Brain pericyte (primary cell): ENCODE measurements around the gene ZBTB21.
"Not testable (repeated sequence)": the region's sequence is repeated elsewhere in the genome, so short reads cannot be mapped to it uniquely, and the experiment has no call there.

Experiments
- DNase-seq: peaks from one replicate; pipeline ENCODE4 v3.0.0-alpha.2; 2012; ENCODE audit warnings: low read depth, low spot score

ZBTB21 gene

DNA sequence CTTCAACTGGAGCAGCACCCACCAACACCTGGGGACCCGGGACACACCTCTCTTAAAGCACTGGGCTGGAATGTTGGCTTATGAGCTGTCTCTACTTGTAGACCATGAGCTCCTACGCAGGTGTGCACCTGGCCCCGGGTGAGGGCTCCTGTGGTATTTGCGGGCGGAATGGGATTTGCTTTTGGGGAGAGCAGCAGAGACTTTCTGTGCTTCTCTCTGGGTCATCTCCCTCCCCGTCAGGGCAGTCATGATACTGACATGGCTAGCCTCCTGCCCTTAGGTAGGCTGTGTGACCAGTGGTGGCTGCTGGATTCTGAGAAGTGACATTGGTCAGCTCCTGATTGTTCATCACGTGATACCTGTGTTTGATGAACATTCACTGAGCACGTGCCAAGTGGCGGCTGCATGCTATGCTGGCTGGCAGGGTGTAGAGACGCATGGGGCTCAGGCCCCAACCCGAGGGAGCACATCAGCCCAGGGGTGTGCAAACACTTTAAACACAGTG, 9.0 kb upstream of the ZBTB21 start:
- DNase-seq = no peak

DNA sequence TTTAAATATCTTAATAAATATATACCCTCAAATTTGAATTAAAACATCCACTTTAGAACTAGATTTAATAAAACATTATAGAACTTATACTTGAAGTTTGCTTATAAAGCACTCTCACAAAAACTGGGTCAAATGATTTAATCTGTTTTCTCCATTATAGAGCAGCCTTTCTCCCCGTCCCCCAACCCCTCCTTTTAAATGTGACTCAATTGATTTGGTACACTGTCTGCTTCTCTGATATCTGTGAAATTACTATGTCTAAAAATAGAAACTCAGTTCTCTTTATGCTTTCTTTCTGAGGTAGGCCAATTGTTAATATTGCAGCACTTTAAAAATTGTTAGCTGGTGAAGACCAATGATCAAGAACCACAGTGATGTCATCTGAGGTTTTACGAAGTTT, 6.9 kb upstream of the ZBTB21 start:
- DNase-seq = no peak

DNA sequence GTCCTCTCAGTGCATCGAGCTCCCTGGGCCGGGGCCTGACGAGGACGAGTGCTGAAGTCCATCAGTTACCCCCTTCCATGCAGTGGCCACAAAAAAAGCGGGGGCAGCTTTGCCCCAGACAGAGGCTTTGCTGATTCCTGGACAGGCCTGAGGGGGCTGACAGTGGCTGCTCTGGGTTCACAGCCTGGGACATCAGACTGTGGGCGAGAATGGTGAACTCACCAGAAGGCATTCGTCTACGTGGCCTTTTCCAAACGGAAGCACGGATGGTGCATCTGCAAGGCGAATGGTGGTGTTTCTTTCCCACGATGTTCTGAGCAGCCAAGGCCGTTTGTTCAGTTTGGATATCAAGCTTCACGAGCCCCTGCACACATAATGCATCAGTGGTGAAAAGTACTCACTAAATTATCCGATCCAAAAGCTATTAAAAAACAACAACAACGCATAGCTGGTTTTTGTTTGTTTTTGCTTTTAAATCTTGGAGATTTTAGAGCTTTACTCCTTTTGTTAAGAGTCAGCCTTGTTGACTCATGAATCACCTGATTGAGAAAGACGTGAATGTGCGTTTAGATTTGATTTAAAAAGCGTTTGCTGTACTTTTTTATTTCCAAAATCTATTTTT, 6.3 kb upstream of the ZBTB21 start:
- DNase-seq = no peak

DNA sequence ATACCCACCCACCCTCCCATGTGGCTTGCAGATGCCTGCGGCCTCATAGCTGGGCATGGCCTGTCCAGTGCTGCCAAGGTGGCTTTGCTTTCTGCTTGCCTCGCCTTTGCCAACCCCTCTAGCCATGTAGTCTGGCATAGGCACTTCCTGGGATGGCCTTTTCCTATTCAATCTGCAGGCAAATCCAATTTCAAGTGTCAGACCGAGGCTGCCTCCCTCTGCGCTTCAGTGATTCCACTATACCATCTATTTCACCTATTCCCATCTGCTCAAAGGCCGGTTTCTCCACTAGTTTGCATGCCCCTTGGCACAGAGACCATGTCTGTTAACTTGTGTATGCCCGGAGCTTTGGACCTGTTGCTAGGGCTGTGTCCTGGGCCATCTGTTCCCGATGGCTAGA, 3.8 kb upstream of the ZBTB21 start:
- no peak for DNase-seq

DNA sequence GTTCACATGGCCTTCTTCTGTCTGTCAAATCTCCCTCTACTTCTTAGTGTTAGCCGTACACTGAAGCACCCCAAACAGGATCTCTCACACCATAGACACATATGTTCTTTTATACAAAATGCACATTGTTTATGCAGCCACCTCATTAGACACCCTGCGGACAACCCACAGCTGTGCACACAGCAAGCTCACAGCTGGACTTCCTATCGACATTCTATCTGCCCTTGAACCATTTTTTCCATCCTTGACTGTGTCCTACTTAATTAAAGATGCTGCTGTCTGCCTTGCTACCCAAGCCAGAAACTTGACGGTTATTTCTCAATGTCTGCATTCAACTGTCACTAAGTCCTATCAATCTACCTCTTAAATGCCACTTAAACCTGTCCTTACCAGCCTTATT, 3.2 kb upstream of the ZBTB21 start:
- no peak for DNase-seq

DNA sequence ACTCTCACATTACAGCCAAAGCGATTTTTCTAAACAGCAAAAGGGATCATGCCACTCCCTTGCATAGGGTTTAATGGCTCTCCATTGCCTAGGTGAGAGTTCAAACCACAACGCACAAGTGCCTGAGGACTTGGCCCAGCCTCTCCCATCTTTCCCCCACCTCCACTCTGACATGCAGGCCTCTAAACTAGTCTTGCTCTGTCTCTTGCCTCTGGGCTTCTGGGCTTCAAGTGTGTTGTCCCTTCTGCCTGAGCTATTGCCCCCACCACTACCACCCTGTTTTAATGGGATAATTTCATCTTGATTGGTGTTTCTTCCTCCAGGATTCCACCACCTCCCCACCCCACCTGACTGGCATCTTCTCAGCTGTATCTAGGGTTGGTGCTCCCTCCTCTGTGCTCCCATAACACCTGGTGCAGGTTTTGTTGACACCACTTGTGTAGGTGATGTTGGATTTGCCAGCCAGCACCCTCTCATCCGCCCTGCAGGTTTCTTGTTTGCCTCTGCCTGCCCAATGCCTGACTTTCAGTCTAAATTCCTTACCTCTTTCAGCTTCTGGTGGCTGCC, 2.7 kb upstream of the ZBTB21 start:
- DNase-seq = no peak

DNA sequence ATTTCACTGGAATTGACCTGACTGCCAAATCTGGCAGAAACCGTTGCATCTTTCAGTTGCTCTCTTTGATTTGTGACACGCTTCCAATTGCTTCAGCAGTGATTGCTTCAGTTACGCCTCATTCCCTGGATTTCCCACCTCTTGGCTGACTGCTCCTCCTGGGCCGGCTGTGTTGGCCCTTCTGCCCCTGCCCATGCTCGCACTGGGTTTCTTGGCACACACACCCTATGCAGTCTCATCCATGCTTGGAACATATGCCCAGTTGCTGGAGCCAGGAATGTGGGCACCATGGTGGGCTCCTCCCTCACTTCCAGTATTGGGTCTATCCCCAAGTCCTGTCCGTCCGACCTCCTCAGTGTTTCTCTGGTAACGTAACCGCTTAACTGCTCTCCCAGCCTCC, 2.2 kb upstream of the ZBTB21 start:
- no peak for DNase-seq

DNA sequence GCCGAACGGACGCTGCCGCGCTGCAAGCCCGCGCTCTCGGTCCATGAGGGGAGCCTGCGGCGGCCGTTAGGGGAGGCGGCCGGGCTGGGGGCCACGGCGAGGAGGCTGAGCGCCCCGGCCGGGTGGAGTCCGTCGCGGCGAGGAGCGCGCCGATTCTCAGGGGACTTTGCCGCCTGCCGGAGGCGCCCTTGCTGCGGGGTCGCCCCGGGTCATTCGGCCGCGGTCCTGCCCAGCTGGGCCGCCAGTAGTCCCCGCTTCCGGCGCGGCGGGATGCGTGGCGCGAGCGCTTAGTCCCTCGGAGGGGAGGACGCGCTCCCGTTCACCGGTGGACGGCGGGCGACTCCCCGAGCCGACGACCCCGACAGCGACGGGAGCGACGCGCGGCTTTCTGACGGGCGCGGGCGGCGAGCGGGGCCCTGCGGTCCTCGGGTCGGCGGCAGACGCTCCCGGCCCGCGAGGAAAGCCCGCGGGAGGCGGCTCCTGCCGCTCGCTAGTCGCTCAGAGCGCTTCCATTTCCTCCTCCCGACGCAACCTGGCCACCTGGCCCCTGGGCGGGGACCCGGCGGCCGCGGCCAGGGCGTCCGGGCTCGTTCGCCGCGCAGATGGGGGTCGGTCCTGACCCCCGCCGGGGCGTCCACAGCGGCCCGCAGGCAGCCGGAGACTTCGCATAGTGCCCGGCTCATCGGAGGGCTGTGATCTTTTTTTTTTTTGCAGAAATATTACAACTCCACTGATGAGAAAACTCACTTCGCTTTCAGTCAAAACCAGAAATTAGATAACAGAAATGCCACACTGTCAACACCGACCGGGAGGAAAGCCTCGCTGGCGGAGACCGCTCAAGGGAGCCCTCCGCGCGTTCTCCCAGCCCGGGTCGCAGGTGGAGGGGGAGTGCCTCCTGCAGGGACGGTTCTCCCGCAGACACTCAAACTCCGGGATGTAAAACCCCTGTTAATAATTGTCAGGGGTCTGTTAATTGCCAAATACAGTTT, 641 bp upstream of the ZBTB21 start:
- no peak for DNase-seq

DNA sequence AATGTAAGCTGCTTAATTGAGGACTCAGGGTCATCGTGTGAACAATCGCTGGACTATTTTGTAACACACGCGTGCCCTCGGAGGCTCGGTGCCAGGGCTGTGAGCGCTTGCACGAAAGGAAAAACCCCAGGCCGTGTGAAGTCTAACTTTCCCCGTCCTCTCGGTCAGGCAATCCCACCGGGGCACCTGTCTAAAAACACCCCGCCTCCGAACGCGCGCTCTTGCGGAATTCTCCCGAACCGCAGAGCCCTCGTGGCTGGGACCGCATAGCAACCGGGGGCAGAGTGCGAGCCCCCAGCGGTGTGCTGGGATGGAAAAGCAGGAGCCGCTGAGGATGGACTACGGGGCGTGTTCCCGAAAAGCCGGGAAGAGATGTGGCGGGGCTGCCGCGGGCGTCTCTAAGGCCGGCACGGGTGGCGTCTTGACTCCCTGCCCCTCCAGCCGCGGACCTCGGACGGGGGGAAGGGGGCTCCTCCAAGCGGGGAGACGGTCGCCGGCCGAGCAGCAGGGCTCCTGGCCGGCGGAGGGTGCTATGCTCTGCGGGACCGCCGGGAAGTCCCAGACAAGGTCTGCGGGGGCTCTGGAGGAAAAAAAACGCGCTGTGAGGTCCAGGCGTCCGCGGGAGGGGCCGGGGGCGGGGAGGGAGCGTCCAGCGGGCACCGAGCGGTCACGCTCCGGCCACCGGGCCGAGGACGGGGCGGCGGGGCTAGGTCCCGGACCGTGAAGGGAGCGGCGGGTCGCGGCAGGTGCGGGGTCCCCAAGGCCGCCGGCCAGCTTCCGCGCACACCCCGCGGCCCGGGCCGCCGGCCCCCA, 936 bp downstream of the ZBTB21 start:
- DNase-seq = no peak

DNA sequence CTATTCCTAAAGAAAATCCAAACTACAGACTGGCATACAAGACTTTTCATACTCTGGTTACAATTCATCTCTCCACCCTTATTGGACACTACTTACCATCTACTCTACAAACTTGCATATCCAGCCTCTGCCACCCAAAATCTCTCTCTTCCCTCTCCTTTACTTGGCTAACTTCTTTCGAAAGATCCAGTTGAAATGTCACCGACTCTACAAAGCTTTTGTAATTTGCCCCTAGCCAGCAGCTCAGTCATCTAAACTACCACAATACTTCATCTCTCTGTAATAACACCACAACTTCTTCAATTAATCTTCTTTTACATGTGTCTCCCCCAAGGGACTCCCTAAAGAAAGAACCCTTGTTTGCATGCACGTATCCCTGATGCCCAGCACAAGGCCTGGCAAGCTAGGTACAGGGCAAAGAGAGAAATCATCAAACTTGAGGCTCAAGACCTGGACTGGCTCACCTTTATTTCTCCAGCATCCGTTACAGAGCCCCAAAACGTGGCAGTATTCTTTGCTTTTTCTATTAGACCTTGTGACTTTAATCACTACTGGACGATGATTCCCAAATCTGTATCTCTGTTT, 2.7 kb downstream of the ZBTB21 start:
- DNase-seq = no peak

DNA sequence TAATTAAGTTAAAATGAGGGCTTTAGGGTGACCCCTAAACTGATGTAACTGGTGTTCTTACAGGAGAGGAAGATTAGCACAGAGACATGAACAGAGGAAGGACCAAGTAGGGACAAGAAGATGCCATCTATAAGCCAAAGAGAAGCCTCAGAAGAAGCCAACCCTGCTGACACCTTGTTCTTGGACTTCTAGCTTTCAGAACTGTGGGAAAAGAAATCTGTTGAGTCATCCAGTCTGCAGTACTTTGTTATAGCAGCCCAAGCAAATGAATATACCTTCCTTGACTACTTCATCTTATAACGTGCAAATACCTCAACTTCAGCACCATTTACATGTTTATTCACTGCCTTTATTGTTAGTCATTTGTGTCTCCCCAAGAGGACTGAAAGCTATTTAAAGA, 3.4 kb downstream of the ZBTB21 start:
- DNase-seq = no peak

DNA sequence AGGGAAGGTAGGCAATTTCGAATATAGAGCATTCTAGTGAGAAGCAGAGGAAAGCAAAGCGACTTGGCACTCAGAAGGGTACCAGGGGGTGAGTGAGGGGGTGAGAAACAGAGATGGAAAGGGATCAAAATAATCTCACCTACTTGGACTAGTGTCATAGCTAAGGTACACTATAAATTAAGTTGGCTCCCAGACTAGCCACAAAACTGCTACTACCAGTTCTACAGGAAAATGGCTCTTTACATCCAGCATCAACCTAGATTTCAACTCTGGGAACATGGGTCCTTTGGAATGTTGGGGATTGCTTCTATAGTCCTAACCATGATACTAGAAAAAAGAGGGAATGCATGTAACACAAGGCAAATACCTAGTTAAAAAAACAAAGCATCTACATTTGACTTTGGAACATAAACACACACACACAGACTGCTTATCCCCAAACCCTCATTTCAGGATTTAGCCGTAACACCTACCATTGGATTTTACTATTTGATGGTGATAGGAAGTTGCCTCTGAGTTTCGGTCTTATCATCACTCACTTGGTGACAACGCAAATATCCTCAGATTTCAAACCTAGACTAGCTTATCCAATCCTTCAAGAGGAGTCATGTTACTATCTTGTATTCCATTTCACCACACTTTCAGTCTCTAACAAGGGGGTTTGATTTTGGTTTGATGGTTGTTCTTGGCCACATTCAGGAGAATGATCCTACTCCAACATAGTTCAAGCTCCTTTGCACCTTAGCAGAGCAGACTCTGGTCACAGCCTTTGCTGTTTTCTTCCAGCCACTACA, 5.6 kb downstream of the ZBTB21 start:
- DNase-seq = no peak

DNA sequence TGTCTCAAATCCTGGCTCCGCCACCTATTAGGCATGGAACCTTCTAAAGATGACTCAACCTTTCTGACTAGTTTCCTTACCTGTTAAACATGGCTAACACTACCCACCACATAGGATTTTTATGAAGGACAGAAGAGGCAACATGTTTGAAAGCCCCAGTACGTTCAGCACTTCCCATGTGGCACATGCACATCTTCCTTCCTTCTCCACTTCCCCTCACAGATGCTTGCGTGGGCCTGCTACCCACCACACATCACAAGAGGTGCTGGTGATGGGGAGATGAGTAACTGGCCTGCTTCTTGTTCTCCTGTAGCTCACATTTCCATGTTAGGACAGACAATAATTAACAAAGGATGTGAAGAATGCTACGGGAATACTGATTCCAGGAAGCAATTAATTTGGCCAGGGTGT, 7.1 kb downstream of the ZBTB21 start:
- no peak for DNase-seq

DNA sequence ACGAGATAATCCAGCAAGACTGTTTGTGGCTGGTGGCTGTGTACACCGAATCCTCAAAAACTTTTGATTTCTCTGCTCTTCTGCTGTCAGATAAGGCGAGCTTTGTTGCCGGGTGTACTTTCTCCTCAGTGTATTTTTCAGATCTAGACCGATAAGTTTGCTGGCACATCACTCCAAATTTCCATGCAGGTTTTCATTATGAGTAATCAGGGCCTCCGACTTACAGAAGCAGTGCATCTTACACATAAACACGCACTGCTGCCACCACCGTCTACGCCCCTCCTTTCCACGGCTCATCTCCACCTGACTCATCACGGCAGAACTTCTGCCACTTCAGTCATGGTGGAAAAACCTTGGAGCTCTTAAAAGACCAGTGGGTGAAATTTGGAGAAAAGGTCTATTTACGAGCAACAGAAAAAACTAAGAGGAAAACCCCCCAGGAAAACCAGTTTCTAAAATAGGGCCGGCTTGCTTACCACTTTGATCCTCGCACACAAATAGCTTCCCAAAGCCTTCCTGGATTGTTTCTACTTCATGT, 7.7 kb downstream of the ZBTB21 start:
- no peak for DNase-seq

DNA sequence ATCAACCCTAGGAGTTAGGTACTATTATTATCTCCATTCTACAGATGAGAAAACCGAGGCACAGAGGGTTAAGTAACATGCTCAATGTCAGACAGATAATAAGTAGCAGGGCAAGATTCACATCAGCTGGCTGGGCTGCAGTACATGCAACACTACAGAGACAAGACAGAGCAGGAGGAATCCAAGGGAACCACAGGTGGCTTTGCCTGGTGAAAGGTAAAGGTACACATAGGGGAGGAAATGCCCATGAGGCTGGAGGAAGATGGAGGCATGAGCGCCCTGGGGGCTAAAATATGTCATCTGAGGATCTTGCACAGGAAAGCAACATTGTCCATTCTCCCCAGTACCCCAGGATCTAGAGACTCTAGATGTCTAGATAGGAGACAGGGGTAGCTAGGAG, 8.4 kb downstream of the ZBTB21 start:
- DNase-seq = no peak

DNA sequence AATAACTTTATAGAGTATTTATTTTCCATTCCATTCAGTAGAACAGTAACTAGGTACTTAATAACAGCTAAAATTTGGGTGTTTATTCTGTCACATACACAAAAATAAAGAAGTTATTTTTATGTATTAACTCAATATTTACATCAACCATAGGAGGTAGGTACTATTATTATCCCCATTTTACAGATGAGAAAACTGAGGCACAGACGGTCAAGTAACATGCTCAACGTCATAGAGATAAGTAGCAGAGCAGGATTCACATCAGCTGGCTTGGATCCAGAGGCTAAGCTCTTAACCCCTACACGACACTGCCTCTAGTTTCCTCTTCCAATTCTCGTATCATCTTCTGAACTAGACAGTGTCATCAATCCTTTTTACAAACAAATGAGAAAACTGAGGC, 9.3 kb downstream of the ZBTB21 start:
- no peak for DNase-seq

DNA sequence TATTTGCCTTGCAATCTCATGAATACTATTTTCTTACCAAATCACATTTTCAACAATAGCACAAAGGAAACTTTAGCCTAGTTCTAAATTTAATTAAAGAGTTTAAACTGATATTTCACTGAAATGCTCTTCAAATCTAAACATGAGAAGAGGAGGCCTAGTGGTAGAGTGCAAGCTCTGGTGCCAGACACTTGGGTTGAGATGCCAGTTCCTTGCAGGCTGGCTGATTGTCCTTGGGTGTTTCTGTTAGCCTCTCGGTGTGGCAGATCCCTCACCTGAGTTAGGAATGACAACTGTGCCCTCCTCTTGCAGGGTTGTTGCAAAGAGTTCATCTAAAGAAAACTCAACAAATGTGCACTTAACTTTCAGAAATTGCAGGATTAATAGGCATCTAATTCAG, 12.5 kb downstream of the ZBTB21 start:
- DNase-seq = no peak

DNA sequence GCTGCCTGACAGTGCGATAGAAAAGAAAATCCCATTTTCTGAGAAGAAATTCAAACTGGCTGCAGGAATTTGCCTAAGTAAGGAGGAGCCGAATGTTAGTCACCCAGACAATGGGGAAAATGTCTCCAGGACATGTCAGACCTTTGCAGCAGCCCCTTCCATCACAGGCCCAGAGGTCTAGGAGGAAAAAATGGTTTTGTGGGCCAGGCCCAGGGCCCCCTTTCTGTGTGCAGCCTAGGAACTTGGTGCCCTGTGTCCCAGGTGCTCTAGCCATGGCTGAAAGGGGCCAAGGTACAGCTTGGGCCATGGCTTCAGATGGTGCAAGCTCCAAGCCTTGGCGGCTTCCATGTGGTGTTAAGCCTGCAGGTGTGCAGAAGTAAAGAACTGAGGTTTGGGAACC, 14.6 kb downstream of the ZBTB21 start:
- no peak for DNase-seq

DNA sequence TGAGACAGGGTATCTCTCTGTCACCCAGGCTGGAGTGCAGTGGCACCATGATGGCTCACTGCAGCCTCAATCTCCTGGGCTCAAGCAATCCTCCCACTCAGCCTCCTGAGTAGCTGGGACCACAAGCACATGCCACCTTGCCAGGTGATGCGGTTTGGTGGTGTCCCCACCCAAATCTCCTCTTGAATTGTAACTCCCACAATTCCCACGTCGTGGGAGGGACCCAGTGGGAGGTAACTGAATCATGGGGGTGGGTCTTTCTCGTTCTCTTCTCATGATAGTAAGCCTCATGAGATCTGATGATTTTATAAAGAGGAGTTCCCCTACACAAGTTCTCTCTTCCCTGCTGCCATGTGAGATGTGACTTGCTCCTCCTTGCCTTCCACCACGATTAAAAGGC, 15.5 kb downstream of the ZBTB21 start:
- not testable (repeated sequence) for DNase-seq

DNA sequence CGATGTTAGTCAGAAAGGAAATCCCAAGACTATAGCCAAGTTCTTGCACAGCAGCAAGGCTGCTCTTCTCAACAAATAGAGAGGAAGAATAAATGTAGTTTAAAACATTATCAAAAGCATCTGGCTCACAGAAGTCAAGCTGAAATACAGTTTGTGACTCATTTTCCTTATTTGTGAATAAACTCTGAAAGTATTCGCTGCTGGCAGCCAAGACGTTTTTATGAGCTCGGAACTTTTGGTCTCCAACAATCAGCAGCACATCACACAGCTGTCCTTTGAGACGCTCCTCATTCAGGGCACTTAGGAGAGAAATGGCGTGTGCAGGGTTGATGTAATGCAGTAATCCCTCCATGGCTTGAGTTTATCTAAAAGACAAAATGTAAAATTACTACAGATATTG, 16.4 kb downstream of the ZBTB21 start:
- DNase-seq = no peak
